B cell (primary cell): ENCODE results near the gene DOCK4. TPM values are rescaled to one million over a fixed set of nuclear protein-coding genes. Genes with fewer than 3 reads are reported as not detected.

ENCODE experiments used
- ATAC-seq: fragments of 200-7000 bp; cut with Tn5 transposase; one replicate; pipeline ENCODE4 v1.10.0; 2021; ENCODE audit warnings: low read depth, mild to moderate bottlenecking, moderate number of reproducible peaks, moderate library complexity
- CTCF ChIA-PET: fragments of 350-600 bp; sonication (Branson Sonifier 250); formaldehyde crosslinking; loops from one replicate; lab custom pipeline; 2021; ENCODE audit warnings: antibody characterized with exemption, inconsistent platforms; lab: Charles Lee
- POLR2A ChIA-PET: fragments of 350-600 bp; sonication (Branson Sonifier 250); formaldehyde crosslinking; loops from one replicate; lab custom pipeline; 2021; ENCODE audit warnings: antibody characterized with exemption; lab: Charles Lee
- DNase-seq: peaks from one replicate; pipeline ENCODE4 v3.0.0; 2013
- H2AFZ ChIP-seq: 2 replicates; pipeline ENCODE4 v1.6.1; 2012; ENCODE audit warnings: mild to moderate bottlenecking, low read depth, low read length; ENCODE audit not compliant: insufficient read depth, poor library complexity, severe bottlenecking
- H3K27ac ChIP-seq, 2 donors: 1 replicate in 1 of 2; 2 replicates in 1 of 2; pipeline ENCODE4 v1.5.1; 2012 to 2013; ENCODE audit warnings: low read length in 2 of 2, mild to moderate bottlenecking in 2 of 2, moderate library complexity in 1 of 2
- H3K27me3 ChIP-seq, 4 experiments: fragments of 200-600 bp in 1 of 4; sonication (generic) in 1 of 4; replicated peaks in 1 of 4; 1 replicate in 2 of 4; 2 replicates in 2 of 4; pipeline versions ENCODE4 v1.6.1 to v1.7.0; 2013 to 2016; ENCODE audit warnings: low read length in 3 of 4, mild to moderate bottlenecking in 2 of 4, mixed read lengths in 1 of 4, moderate library complexity in 1 of 4; ENCODE audit not compliant: insufficient read depth in 4 of 4, control insufficient read depth in 3 of 4; ENCODE audit errors: control extremely low read depth in 1 of 4
- H3K36me3 ChIP-seq, 2 experiments: replicated peaks in 1 of 2; 1 replicate in 1 of 2; 2 replicates in 1 of 2; pipeline versions ENCODE4 v1.6.1 to v1.7.1; 2013; ENCODE audit warnings: low read length in 1 of 2; ENCODE audit not compliant: insufficient read depth in 2 of 2, control insufficient read depth in 1 of 2; ENCODE audit errors: control extremely low read depth in 1 of 2, extremely low read depth in 1 of 2
- H3K4me1 ChIP-seq, 2 donors: fragments of 200-600 bp in 1 of 2; sonication (generic) in 1 of 2; 1 replicate in 1 of 2; 2 replicates in 1 of 2; pipeline versions ENCODE4 v1.5.1 to v1.6.1; 2013 to 2017; ENCODE audit warnings: low read length in 2 of 2; ENCODE audit not compliant: control insufficient read depth in 2 of 2, insufficient read depth in 2 of 2
- H3K4me2 ChIP-seq: replicated peaks from 2 replicates; pipeline ENCODE3; 2012; ENCODE audit warnings: mild to moderate bottlenecking, low read depth, low read length; ENCODE audit not compliant: poor library complexity, severe bottlenecking
- H3K4me3 ChIP-seq, 5 experiments: fragments of 200-600 bp in 1 of 5; sonication (generic) in 1 of 5; 1 replicate in 3 of 5; 2 replicates in 2 of 5; pipeline versions ENCODE4 v1.5.1 to v1.7.0; 2011 to 2016; ENCODE audit warnings: low read length in 4 of 5, mild to moderate bottlenecking in 4 of 5, low read depth in 2 of 5, control low read depth in 1 of 5, moderate library complexity in 1 of 5; ENCODE audit not compliant: insufficient read depth in 1 of 5; ENCODE audit errors: control extremely low read depth in 1 of 5, extremely low read depth in 1 of 5
- H3K79me2 ChIP-seq: fragments of 200-600 bp; sonication (generic); one replicate; pipeline ENCODE4 v1.6.0; 2016; ENCODE audit warnings: low read length; ENCODE audit not compliant: control insufficient read depth, insufficient read depth
- H3K9ac ChIP-seq: fragments of 200-600 bp; sonication (generic); 2 replicates; pipeline ENCODE4 v1.6.1; 2017; ENCODE audit warnings: mild to moderate bottlenecking, low read length, moderate library complexity
- H3K9me3 ChIP-seq, 3 donors: one replicate each; pipeline versions ENCODE4 v1.6.1 to v1.7.1; 2013; ENCODE audit warnings: low read length in 2 of 3; ENCODE audit not compliant: control insufficient read depth in 2 of 3, insufficient read depth in 1 of 3; ENCODE audit errors: control extremely low read depth in 1 of 3
- H4K20me1 ChIP-seq: 2 replicates; pipeline ENCODE4 v1.6.0; 2012; ENCODE audit warnings: mild to moderate bottlenecking, low read length; ENCODE audit not compliant: insufficient read depth, control insufficient read depth, poor library complexity, severe bottlenecking
- H3K27ac Mint-ChIP-seq: one replicate; pipeline ENCODE4 v1.8.0; 2021; ENCODE audit warnings: mixed read lengths
- H3K27me3 Mint-ChIP-seq: one replicate; pipeline ENCODE4 v1.8.0; 2021; ENCODE audit warnings: mixed read lengths
- H3K4me1 Mint-ChIP-seq: one replicate; pipeline ENCODE4 v1.8.0; 2021; ENCODE audit warnings: mixed read lengths
- H3K4me3 Mint-ChIP-seq: one replicate; pipeline ENCODE4 v1.8.0; 2021; ENCODE audit warnings: mixed read lengths
- H3K9me3 Mint-ChIP-seq: one replicate; pipeline ENCODE4 v1.8.0; 2022; ENCODE audit warnings: mixed read lengths; ENCODE audit not compliant: insufficient read depth
- EZH2 ChIP-seq: IDR thresholded peaks from 2 replicates; pipeline ENCODE4 v1.6.1; 2012; ENCODE audit warnings: borderline replicate concordance, low read depth, mild to moderate bottlenecking, moderate library complexity, low read length; ENCODE audit not compliant: insufficient read depth, poor library complexity, severe bottlenecking
- WGBS: methylation state at CpG from one replicate; pipeline ENCODE4 v1.1.5; 2013; ENCODE audit warnings: missing lambda C conversion rate; ENCODE audit not compliant: insufficient coverage; 5-methylcytosine and 5-hydroxymethylcytosine counted together
- intact Hi-C: fragments of 100-400 bp; cut with micrococcal nuclease; formaldehyde crosslinking; loops from one replicate; pipeline ENCODE4 v1.10.0; 2022
- polyA plus RNA-seq: library from polyadenylated mRNA; depleted of rRNA; stranded (reverse); fragments of >200 nt; gene quantifications from 2 replicates; pipeline ENCODE4 v1.2.3, GENCODE V29; 2012
- total RNA-seq, 2 donors: library from RNA; stranded (reverse); fragments of 120-200 nt in 1 of 2; gene quantifications; 1 replicate in 1 of 2; 2 replicates in 1 of 2; pipeline versions ENCODE4 v1.2.3 to v1.2.4, GENCODE V29; 2013 to 2022
- TF ChIP-seq, protein P1 (sequence below): fragments of 200-600 bp; IDR thresholded peaks from one replicate; pipeline ENCODE4 v1.8.0; 2022; ENCODE audit warnings: antibody characterized with exemption, mild to moderate bottlenecking

DOCK4 gene
- total and polyA plus RNA-seq, 2 donors (not counting 1 experiment from before 2014, with no cell fraction given) = 0.03 to 4.1 TPM

DNA sequence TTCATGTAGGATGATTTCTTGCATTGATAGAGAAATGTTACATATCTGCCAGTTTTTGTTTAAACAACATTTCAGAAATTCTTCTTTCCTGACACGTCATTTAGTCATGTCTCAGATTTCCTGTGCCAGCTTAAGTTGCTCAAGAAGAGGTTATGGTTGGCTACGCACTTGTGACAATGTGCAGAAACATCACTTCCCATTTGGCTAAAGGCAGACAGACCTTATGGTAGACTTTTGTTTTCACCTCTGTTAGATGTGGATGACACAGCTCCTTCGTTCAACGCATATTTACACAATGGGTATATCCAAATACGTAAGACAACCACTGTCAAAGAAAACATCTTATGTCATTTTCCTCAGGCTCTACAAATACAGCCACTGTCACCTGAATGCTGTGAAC lies 125.8 kb downstream of the DOCK4 start:
- Mint-ChIP-seq H3K4me1 (peaks cover 44% of the 10 kb centered on the region), H3K9me3 (no peaks in the 10 kb centered on the region), H3K4me3 (peak overlapping the region; percentile 73), H3K27ac (peak overlapping the region; percentile 51), H3K27me3 (no peaks in the 10 kb centered on the region)
- Histone ChIP-seq H3K9ac (peak overlapping the region; percentile 34), H3K4me2 (peak overlapping the region; percentile 59), H3K4me3 (peak overlapping the region in 2 of 5 experiments; percentile 2 to 40), H2AFZ (no peak overlapping the region), H3K4me1 (peaks cover 27 to 36% of the 10 kb centered on the region in 2 donors), H3K79me2 (no peaks in the 10 kb centered on the region), H3K36me3 (no peaks in the 10 kb centered on the region), H3K27me3 (no peaks in the 10 kb centered on the region), H4K20me1 (no peaks in the 10 kb centered on the region), H3K9me3 (no peaks in the 10 kb centered on the region), H3K27ac (peak overlapping the region in 1 of 2 donors; percentile 2)
- DNase-seq = peak; percentile 68
- intact Hi-C loops = loop anchor here (2.0 kb wide), 2 partner anchors 24 to 126 kb away; partner anchors contain the start of genes DOCK4 and ZNF277
- peak; percentile 82 for ATAC-seq
- ChIA-PET CTCF (no interaction called here), POLR2A (interaction anchor here (0.5 kb wide), 1 partner anchor 369 kb away, joined by 3 read pairs; no protein-coding TSS in a partner anchor)
- WGBS = 12% methylated on average over 3 of the region's 5 CpGs
- TF ChIP-seq, protein P1, sequence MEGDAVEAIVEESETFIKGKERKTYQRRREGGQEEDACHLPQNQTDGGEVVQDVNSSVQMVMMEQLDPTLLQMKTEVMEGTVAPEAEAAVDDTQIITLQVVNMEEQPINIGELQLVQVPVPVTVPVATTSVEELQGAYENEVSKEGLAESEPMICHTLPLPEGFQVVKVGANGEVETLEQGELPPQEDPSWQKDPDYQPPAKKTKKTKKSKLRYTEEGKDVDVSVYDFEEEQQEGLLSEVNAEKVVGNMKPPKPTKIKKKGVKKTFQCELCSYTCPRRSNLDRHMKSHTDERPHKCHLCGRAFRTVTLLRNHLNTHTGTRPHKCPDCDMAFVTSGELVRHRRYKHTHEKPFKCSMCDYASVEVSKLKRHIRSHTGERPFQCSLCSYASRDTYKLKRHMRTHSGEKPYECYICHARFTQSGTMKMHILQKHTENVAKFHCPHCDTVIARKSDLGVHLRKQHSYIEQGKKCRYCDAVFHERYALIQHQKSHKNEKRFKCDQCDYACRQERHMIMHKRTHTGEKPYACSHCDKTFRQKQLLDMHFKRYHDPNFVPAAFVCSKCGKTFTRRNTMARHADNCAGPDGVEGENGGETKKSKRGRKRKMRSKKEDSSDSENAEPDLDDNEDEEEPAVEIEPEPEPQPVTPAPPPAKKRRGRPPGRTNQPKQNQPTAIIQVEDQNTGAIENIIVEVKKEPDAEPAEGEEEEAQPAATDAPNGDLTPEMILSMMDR = no peak
- no peak for TF ChIP-seq EZH2

- no peak overlapping the region for H3K27ac Mint-ChIP-seq
- H3K27me3 Mint-ChIP-seq = no peaks in the 10 kb centered on the region
Measured at GRCh38 chr7:112079673-112080072, 126.5 kb downstream of the DOCK4 start.

More at GRCh38 chr7:112079673-112080072, 126.5 kb downstream of the DOCK4 start:
- no peak overlapping the region for H3K4me3 ChIP-seq
- Mint-ChIP-seq H3K9me3 (no peaks in the 10 kb centered on the region), H3K4me1 (peaks cover 39% of the 10 kb centered on the region), H3K4me3 (no peak overlapping the region)
- H4K20me1 ChIP-seq = no peaks in the 10 kb centered on the region
- H3K27ac ChIP-seq = no peak overlapping the region
- peaks cover 26 to 33% of the 10 kb centered on the region in 2 donors for H3K4me1 ChIP-seq
- POLR2A ChIA-PET = interaction anchor here (0.5 kb wide), 1 partner anchor 370 kb away, joined by 3 read pairs; no protein-coding TSS in a partner anchor
- H3K4me2 ChIP-seq = no peak overlapping the region
- H3K27me3 ChIP-seq = no peaks in the 10 kb centered on the region
- DNase-seq (no peak), ATAC-seq (no peak)
- no peak overlapping the region for H2AFZ ChIP-seq
- CTCF ChIA-PET = interaction anchor here (0.6 kb wide), 1 partner anchor 14 kb away, joined by 4 read pairs; no protein-coding TSS in a partner anchor
- no peaks in the 10 kb centered on the region for H3K79me2 ChIP-seq
- H3K9ac ChIP-seq = no peak overlapping the region
- H3K36me3 ChIP-seq = no peaks in the 10 kb centered on the region
- intact Hi-C loops = loop anchor here (2.0 kb wide), 2 partner anchors 23 to 127 kb away; partner anchors contain the start of genes DOCK4 and ZNF277
- no peaks in the 10 kb centered on the region for H3K9me3 ChIP-seq
- TF ChIP-seq, protein P1 = peak; percentile 26
- no peak for TF ChIP-seq EZH2
